Left cardiac atrium (tissue), 2 donors: ENCODE measurements around the gene LPAR4. TPM values are rescaled to one million over a fixed set of nuclear protein-coding genes. Genes with fewer than 3 reads are reported as not detected.

ENCODE experiments used
- total RNA-seq, 2 donors: library from RNA; stranded (reverse); fragmentation: NEBNext Ultra II Directional; extraction: Animal tissue kit (Norgen Biotek cat#: 25700); gene quantifications; one replicate each; pipeline ENCODE4 v1.2.1, GENCODE V29; 2021
- donor health status: DM: no; HTN: yes; CAD: no; lungs with severe emphysema.
- donor health status: DM: yes; HTN: yes; CAD: no.

LPAR4 gene
- total RNA-seq, 2 donors from 2014 or later = 0.08 to 0.68 TPM

Other genes starting within 250 kb of the LPAR4 start
- gene RTL3, start 88.4 kb upstream of the LPAR4 start, total RNA-seq = under 1 TPM in 1 of 2 donors, not detected in 1; 0.15 TPM
- gene P2RY10, start 197.7 kb downstream of the LPAR4 start, total RNA-seq = under 1 TPM in 1 of 2 donors, not detected in 1; 0.56 TPM